Lower leg skin (tissue), 4 donors: Measurements from ENCODE around the gene ASIC2. TPM values are rescaled to one million over a fixed set of nuclear protein-coding genes. Genes with fewer than 3 reads are reported as not detected.

Source experiments
- DNase-seq, 2 donors: peaks; one replicate each; pipeline ENCODE4 v3.0.0-alpha.2; 2019; ENCODE audit warnings: low spot score in 2 of 2
- H3K4me3 ChIP-seq: fragments of 200-600 bp; sonication (generic); 2 replicates; pipeline ENCODE4 v1.5.1; 2017; ENCODE audit warnings: mild to moderate bottlenecking, low read depth; ENCODE audit not compliant: poor library complexity, severe bottlenecking
- POLR2A ChIP-seq, 2 donors: fragments of 450-650 bp; IDR thresholded peaks; one replicate each; pipeline ENCODE4 v1.6.1; 2016 to 2017; ENCODE audit warnings: antibody characterized with exemption in 2 of 2, mild to moderate bottlenecking in 1 of 2, moderate library complexity in 1 of 2
- WGBS, 2 donors: methylation state at CpG; one replicate each; pipeline ENCODE4 v1.1.5; 2018; 5-methylcytosine and 5-hydroxymethylcytosine counted together
- intact Hi-C: fragments of 100-400 bp; cut with DNase I; formaldehyde crosslinking; loops from one replicate; pipeline ENCODE4 v1.15.0; 2023; ENCODE audit warnings: low total_unique reads
- total RNA-seq, 4 donors: library from RNA; depleted of rRNA; stranded (reverse); fragments of >200 nt; gene quantifications; one replicate each; pipeline ENCODE4 v1.1.0, GENCODE V29; 2016
- TF ChIP-seq, protein P1 (sequence below), 3 donors: fragments of 450-650 bp; IDR thresholded peaks; one replicate each; pipeline ENCODE4 v1.5.1; 2016; ENCODE audit warnings: antibody characterized with exemption in 3 of 3, mild to moderate bottlenecking in 3 of 3, moderate library complexity in 2 of 3

The ASIC2 gene
- total RNA-seq, 4 donors from 2014 or later: 0.21 TPM; not detected in 3

DNA sequence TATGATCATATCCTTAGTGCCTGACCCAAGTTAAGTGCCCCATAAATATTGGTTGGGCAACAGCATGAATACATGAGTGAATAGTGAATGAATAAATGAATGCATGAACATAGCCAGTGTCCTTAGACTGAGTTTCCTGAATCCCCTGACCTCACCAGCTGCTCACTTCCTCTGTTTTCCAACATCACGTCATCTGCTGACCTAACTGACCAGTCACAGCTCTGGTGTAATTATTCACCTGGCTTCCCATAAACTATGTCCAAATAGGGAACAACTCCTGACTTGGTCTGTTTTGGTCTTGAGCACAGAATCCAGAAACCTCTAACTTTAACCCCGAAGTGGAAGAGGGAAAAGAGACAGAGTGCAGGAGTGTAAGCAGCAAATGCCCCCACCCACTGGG is 83.4 kb downstream of the ASIC2 start:
- intact Hi-C loops: no loop called here
- TF ChIP-seq, protein P1, sequence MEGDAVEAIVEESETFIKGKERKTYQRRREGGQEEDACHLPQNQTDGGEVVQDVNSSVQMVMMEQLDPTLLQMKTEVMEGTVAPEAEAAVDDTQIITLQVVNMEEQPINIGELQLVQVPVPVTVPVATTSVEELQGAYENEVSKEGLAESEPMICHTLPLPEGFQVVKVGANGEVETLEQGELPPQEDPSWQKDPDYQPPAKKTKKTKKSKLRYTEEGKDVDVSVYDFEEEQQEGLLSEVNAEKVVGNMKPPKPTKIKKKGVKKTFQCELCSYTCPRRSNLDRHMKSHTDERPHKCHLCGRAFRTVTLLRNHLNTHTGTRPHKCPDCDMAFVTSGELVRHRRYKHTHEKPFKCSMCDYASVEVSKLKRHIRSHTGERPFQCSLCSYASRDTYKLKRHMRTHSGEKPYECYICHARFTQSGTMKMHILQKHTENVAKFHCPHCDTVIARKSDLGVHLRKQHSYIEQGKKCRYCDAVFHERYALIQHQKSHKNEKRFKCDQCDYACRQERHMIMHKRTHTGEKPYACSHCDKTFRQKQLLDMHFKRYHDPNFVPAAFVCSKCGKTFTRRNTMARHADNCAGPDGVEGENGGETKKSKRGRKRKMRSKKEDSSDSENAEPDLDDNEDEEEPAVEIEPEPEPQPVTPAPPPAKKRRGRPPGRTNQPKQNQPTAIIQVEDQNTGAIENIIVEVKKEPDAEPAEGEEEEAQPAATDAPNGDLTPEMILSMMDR (IDR thresholded peaks at IDR 0.05): no peak
- TF ChIP-seq POLR2A (IDR thresholded peaks at IDR 0.05): no peak
- H3K4me3 ChIP-seq: no peak overlapping the region
- 40 to 80% methylated on average over 2 of the region's 2 CpGs for WGBS, 2 donors
- DNase-seq: peak in 1 of 2 donors; percentile 6

DNA sequence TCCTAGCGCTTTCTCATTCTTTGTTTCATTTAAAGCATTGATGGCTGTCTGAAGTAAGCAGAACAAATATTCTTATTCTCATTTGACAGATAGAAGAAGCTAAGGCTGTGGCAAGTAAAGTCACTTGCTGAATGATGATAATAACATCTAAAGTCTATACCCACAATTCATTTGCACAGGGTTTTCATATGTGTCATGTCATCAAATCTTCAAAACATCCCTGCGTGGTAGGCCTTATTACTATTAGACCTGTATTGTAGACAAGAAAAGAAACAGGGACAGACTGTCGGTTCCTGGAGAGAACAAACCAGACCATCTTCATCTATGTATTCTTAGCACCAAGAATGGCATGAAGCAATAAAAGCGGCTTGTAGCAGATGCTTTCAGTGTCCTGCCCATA is 85.9 kb downstream of the ASIC2 start:
- intact Hi-C loops: no loop called here
- WGBS, 2 donors: 95% methylated on average over 4 of the region's 4 CpGs
- no peak for DNase-seq
- TF ChIP-seq, protein P1 (IDR thresholded peaks at IDR 0.05): no peak
- no peak for TF ChIP-seq POLR2A (IDR thresholded peaks at IDR 0.05)
- H3K4me3 ChIP-seq: no peak overlapping the region

DNA sequence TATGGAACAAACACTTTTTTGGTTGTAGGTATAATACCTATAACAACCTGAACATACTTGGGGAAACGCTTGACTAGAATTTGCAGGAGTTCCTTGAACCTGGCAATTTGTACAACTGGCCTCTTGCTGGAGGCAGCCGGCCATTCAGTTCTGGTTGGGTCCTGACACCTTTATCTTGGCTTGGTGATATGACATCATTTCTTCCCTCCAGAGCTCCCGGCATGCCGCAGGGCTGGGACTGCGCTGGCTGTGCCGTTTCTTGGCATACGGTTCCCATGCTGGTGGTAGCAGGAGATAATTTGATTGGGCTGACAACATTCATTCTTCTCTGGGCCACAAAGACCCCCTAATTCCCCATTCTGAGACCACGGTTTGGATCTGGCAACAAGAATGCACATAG is 87.5 kb downstream of the ASIC2 start:
- intact Hi-C loops: no loop called here
- DNase-seq: peak in 1 of 2 donors; percentile 23
- H3K4me3 ChIP-seq: no peak overlapping the region
- WGBS, 2 donors: 87 to 90% methylated on average over 8 of the region's 8 CpGs
- TF ChIP-seq, protein P1 (IDR thresholded peaks at IDR 0.05): no peak
- no peak for TF ChIP-seq POLR2A (IDR thresholded peaks at IDR 0.05)

DNA sequence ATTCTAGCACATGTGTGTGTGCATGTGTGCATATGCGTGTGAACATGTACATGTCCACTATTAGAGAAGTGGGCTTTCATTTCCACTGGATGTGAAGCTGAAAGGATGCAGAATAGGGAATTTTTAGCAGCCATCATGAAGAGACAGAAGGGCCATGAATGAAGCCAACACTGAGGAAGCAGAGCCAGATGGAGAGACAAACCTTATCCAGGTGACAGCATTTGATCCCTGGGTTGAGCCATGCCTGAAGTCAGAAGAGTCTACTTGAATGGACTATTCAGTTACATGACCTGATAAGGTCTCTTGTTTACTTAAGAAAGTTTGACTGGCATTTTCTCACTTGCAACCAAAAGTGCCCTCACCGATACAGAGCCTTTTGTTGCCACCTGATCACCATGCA is 88.4 kb downstream of the ASIC2 start:
- intact Hi-C loops: no loop called here
- no peak for DNase-seq
- WGBS, 2 donors: 92 to 95% methylated on average over 2 of the region's 2 CpGs

DNA sequence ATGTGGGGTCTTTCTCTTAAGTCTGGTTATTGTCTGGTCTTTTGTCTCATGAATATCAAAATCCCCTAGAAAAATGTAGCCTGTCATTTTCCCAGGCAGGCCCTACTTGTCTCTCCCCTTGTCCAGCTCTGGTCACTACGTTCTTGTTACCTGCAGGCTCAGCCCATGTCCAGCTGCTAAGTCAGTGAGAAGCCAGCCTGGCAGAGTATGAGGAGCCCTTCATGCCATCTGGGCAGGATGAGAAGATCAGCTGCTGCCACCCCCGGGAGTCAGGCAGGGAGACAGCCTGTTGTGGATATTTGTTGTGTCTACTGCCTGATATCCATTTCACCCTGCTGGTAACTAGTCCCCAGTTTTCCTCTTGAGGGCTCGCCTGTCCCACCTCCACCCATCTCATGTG is 88.9 kb downstream of the ASIC2 start:
- no peak for TF ChIP-seq POLR2A (IDR thresholded peaks at IDR 0.05)
- TF ChIP-seq, protein P1 (IDR thresholded peaks at IDR 0.05): no peak
- peak in 1 of 2 donors; percentile 45 for DNase-seq
- WGBS, 2 donors: 85 to 91% methylated on average over 3 of the region's 3 CpGs
- intact Hi-C loops: no loop called here
- H3K4me3 ChIP-seq: no peak overlapping the region

More for the DNA sequence above, 88.4 kb downstream of the ASIC2 start:
- TF ChIP-seq POLR2A (IDR thresholded peaks at IDR 0.05): no peak
- TF ChIP-seq, protein P1 (IDR thresholded peaks at IDR 0.05): no peak
- no peak overlapping the region for H3K4me3 ChIP-seq

DNA sequence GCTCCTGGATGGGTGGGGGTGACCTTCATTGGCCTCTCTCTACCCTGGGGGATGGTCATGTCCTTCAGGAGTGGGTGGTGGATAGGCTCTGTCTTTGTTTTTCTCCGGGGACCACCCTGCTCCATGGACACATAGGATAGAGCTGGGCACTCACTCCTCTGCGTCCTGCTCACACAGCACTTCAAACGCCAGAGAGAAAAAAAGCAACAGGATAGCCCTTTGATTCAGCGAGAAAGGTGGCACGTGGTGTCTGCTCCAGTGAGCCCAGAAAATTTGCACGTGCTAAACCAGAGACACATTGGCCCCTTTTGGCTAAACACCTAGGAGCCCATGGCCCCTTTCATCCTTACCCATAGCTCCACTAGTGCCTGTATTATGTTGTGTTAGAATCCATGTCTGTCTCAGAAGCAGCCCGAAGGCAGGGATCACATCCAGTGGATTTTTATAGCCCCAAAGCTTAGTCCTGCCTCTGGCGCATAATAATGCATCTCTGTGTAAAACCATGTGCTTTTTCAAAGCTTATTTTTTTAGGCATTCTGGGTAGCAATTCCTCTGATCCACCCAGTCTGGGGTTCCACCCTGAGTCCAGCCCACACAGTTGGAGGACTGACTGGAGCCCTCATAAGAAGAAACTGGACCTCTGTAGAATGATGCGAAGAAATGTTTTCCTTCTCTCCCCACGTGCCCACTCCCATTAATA is 90.1 kb downstream of the ASIC2 start:
- WGBS, 2 donors: 64 to 75% methylated on average over 10 of the region's 10 CpGs
- no peak for TF ChIP-seq POLR2A (IDR thresholded peaks at IDR 0.05)
- TF ChIP-seq, protein P1 (IDR thresholded peaks at IDR 0.05): no peak
- intact Hi-C loops: no loop called here
- DNase-seq: peak in 1 of 2 donors; percentile 56
- no peak overlapping the region for H3K4me3 ChIP-seq
